Astrocyte of the hippocampus (primary cell): Measurements from ENCODE around the gene MACROD2.

Source experiments
- DNase-seq: peaks from one replicate; pipeline ENCODE4 v3.0.0; 2011; ENCODE audit warnings: low read depth, low spot score

Gene MACROD2

GRCh38 chr20:15710636-15711035 lies 1715.3 kb downstream of the MACROD2 start:
- no peak for DNase-seq

- DNase-seq: no peak
These were observed 1715.9 kb downstream of the MACROD2 start for GRCh38 chr20:15711177-15711576.

- DNase-seq: no peak
These were observed 1720.9 kb downstream of the MACROD2 start for GRCh38 chr20:15716256-15716655.

DNA sequence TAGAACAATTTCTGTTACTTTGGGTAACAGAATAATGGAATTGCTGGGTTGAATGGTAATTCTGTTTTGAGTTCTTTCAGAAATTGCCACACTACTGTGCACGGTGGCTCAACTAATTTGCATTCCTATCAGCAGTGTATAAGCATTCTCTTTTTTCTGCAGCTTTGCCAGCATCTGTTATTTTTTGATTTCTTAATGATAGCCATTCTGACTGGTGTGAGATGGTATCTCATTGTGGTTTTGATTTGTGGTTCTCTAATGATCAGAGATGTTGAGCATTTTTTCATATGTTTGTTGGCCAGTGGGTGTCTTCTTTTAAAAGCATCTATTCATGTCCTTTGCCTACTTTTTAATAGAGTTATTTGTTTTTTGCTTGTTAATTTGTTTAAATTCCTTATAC lies 1731.1 kb downstream of the MACROD2 start:
- DNase-seq: no peak

DNA sequence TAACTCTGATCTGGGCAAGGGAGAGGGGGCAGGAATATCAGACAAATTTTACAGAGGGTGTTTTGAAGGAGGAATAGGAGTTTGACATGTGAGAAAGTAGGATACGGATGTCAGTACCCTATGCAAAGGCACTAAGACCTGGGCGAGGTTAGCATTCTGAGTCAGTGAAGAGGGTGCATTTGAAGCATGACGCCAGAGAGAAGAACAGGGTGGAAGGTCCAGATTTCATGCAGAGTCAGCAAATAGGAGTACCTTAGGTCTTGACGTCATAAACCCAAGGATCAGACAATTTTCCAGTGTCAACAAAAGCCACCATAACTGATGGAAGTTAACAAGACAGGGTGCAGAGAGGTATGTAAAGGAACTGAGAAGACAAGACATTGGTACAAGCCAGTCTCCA lies 1738.7 kb downstream of the MACROD2 start:
- no peak for DNase-seq

DNA sequence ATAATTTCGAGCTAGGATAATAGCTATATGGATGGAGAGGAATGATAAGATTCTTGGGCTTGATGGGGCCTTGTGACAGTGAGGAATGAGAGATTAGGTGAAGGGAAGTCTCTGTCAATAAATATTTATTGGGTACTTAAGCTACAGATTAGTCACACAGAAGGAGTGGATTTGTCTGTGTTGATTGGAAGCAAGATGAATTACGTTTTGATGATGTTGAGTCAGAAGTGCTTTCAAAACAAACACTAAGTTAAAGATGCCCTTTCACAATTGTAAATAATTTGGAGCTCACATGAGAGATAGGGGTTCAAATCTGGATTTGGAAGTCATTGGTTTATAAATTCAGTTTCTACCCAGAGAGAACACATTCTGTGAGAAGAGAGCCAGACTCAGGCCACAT lies 1743.7 kb downstream of the MACROD2 start:
- no peak for DNase-seq

DNA sequence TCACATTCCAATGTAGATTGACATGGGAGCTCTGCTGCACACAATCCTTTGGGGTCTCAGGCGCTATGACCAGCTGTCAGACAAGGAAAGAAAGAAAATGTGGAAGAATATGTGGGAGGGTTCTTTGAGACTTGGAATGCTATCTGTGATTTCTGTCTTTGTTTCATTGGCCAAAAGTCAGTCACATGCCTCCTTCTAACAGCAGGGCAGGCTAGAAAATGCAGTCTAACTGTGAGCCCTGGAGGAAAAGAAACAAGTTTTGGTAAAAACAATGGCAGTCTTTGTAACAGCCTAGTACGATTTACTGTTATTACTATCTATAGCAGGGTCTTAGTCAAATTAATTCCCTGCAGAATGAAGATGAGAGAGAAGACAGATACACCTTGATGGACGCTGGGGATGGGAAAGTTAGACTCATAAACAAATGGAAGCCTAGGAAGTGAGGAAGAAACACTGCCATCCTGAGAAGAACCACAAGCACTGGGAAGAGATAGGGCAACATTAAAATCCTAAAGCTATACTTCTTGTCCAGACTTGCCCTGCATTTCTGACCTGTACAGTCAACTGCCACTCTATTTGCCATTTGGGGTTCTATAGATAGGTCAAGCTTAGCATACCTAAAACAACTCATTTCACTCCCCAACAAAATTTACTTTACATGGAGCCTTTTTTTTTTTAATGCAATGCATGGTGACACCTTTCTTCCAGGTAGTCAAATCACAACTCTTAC lies 1744.9 kb downstream of the MACROD2 start:
- no peak for DNase-seq

- peak; percentile 4 for DNase-seq
These were observed 1746.8 kb downstream of the MACROD2 start for GRCh38 chr20:15742087-15742486.

DNA sequence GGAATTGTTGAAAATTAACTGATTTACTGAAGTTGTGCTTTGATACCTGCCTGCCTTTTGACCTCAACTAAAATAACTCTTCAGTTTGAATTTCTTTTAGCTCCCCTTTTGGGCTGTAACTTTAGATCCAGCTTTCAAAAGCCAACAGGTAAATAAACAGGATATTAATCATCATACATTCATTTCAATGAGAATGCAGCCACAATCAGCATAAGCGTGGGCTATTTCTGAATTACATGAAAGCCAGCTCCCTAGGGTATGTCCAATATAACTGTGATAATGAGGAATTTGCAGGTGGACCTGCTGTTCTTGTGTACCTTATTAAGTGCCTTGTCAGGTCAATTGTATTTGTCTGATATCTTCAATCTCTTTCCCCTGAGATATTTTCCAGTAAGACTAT lies 1747.3 kb downstream of the MACROD2 start:
- DNase-seq: no peak

DNA sequence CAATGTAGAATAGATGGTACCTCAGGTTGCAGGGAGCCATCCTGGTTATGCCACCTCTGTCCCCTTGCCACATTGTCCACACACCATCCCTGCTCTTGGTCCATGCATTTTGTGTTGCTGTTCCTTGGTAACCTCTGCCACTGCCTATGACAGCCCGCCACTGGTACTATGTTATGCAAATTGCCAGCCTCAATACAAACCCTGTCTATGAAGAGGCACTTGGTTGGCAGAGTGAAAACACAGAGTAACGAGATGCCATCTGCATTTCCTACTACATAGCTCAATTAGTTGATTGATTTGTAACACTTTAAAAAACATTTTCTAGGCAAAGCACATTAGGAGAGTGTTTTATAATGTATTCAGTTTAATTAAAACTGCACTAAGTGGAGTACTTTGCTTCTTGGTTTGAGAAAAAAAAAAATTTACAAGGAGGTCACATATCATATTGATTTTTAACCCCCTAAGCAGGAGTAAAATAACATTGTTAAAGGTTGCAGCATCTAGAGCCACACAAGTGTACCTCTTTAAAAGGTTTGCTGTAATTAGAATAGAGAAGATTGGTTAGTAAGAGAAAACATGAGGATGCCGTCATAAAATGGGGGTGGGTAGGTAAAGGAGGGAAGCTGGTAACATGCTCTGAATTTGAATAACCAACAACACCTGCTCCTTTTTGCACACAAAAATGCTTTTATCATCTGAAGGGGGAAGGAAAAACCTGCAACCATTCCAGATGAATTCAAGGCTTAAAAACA lies 1760.9 kb downstream of the MACROD2 start:
- no peak for DNase-seq

DNA sequence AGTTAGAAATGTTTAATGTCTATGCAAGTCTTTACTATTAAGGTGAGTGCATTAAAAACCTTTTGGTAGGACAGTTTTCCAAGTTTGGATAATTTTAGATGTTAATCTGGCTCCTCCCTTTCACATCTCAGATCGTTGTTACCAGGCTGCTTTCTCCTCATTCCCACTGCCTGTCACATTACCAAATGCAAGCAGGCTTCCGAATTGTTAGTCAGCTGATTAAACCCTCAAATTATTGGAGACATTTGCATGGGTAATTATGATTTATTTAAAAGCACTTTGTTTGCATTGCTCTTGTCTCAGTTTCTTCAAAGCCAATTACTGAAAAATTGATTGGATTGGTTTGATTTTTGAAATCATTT lies 1761.4 kb downstream of the MACROD2 start:
- DNase-seq: no peak

GRCh38 chr20:15759594-15759993 lies 1764.3 kb downstream of the MACROD2 start:
- DNase-seq: no peak

DNA sequence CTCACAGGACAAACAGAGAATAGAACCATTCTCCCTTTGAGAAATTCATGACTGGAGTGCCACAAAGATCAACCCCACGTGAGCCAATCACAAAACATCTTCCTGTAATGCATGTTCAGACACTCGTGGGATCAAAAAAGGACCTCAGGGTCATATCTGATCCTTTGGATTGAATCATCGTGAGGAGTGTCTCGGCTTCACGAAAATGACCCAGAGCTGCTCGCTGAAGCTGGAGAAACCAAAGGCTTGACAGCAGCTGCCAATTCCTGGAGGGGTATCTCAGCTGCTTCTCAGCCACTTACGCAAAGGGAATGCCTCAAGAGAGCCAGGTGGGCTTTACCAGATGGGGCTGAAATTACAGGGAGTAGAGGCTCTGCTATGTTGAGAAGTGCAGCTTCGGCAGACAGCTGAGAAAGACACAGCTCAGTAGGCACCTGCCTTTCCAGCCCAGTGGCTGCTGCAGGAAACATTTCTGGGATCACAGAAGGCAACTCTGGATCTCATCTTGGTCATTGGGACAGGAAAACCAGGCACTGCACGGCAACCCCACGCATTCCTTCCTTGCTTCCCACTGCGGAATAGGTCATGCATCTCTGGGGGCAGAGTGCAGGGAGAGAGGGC lies 1764.8 kb downstream of the MACROD2 start:
- no peak for DNase-seq

- DNase-seq: peak; percentile 11
These were observed 1768.0 kb downstream of the MACROD2 start for GRCh38 chr20:15763366-15763765.

DNA sequence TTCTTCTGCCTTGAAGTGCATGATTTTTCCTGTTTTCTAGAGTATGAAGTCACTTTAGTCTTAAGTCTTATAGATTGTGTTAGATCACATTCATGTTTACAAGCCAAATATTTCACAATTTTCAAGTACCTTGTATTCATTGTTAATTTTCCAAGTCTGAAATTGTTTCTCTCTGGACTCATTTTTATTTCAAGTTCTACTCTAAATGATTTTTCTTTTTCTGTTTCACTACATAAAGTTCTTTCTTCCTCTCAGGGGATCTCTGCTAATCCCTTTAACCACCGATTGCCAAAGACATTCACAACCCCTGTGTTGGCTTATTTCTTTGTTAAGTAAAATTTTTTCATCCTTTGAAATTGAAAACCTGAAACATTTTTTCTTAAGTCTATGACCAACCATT lies 1772.3 kb downstream of the MACROD2 start:
- DNase-seq: no peak

DNA sequence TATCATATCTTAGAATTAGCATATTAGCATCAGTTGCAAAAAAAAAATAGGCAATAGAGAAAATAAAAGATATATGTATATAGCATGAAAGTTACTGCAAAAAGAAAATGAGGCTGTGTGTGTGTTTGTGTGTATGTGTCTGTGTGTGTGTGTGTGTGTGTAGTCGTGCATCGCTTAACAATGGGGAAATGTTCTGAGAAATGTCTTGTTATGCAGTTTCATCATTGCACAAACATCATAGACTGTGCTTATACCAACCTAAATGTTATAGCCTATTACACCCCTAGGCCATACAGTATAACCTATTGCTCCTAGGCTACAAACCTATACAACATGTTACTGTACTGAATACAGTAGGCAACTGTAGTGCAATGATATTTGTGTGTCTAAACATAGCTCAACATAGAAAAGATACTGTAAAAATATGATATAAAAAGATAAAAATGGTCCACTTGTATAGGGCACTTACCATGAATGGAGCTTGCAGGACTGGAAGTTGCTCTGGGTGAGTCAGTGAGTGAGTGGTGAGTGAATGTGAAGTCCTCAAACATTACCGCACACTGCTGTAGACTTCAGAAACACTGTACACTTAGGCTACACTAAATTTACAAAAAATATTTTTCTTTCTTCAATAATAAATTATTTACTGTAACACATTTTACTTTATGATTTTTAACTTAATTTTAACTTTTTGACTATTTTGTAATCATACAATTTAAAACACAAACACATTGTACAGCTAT lies 1772.9 kb downstream of the MACROD2 start:
- DNase-seq: no peak

- no peak for DNase-seq
These were observed 1777.5 kb downstream of the MACROD2 start for GRCh38 chr20:15772826-15773225.

- no peak for DNase-seq
These were observed 1779.6 kb downstream of the MACROD2 start for GRCh38 chr20:15774926-15775325.

- no peak for DNase-seq
These were observed 1781.6 kb downstream of the MACROD2 start for GRCh38 chr20:15776770-15777466.

- no peak for DNase-seq
These were observed 1788.7 kb downstream of the MACROD2 start for GRCh38 chr20:15784020-15784419.

DNA sequence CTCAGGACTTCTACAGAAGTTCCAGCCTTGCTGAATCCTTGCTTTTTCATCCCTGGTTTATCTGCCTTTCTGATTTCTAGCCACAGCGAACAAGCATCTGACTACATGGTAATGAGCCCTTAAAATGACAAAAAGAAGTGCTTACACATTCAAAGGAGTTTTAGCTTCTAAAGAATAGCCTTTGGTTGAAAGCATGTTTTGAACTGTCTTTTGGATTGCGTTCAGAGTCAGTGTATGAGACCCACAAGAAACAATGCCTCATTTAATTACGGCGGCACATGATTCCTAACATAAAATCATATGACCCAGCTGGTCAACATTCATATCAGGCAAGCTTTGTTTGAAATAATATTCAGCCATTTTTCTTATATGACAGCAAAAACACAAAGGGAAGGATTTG lies 1793.8 kb downstream of the MACROD2 start:
- peak; percentile 11 for DNase-seq

DNA sequence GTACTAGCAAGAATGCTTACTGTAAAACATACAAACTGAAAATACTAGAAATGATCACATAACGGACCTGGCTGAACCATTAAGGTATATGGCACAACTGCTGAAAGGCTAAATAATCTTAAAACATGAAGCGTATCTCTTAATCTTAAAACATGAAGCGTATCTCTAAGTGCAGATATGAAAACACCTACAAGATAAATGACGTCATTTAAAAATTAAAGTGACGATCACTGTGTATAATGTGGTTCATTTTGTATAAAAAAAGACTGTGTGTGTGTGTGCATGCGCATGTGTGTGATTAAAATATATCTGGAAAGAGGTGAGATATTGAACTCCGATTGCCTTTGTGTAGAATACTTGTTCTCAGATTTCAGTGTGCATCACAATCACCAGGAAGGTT lies 1797.5 kb downstream of the MACROD2 start:
- DNase-seq: no peak
